ENCODE data around the gene VSTM4. TPM values are rescaled to one million over a fixed set of nuclear protein-coding genes. Genes with fewer than 3 reads are reported as not detected.

VSTM4 gene
- total RNA-seq, 1 experiment from 2014 or later: 0.13 TPM

- in situ Hi-C loops (cut with HindIII; ENCODE audit: low pct_unique_long_range_greater_than_20kb, low sequenced_read_pairs): no loop called here
- ChIA-PET CTCF (no interaction called here), POLR2A (no interaction called here)
- H3K27me3 ChIP-seq (ENCODE audit: control insufficient read depth, insufficient read depth, low read length): no peaks in the 10 kb centered on the region; the same call in 1 of the 2 replicates
- H3K9me3 ChIP-seq (ENCODE audit: control insufficient read depth, insufficient read depth, low read depth, low read length): no peaks in the 10 kb centered on the region
- BruUV-seq (replicated peaks): no TSS peak
- no peak overlapping the region for H3K4me3 ChIP-seq (ENCODE audit: low read depth in 2 of 2, low read length in 2 of 2)
- ATAC-seq (no peak), DNase-seq (ENCODE audit: low read depth, low spot score) (no peak)
- H3K4me1 ChIP-seq (ENCODE audit: control insufficient read depth, insufficient read depth, low read length): no peaks in the 10 kb centered on the region
- H3K36me3 ChIP-seq (ENCODE audit: control insufficient read depth, insufficient read depth, low read length): no peaks in the 10 kb centered on the region
- no peak overlapping the region for H3K27ac ChIP-seq (ENCODE audit: low read length)
- intact Hi-C loops (cut with micrococcal nuclease; ENCODE audit: unreplicated experiment): no loop called here
- TF ChIP-seq POLR2AphosphoS5 (IDR thresholded peaks at IDR 0.05; ENCODE audit: low read depth, low read length): no peak
- no peak for TF ChIP-seq TCF7L2 (IDR thresholded peaks at IDR 0.05; ENCODE audit: low read depth, low read length)
- TF ChIP-seq REST (IDR thresholded peaks at IDR 0.05; ENCODE audit: insufficient read depth in 1 of 2, low read depth in 2 of 2, low read length in 1 of 2): no peak
- TF ChIP-seq CTCF (IDR thresholded peaks at IDR 0.05): no peak
- no peak for TF ChIP-seq SIN3A (IDR thresholded peaks at IDR 0.05; ENCODE audit: borderline replicate concordance, insufficient read depth, low read depth, low read length)
Measured at GRCh38 chr10:49037187-49037586, 78.1 kb downstream of the VSTM4 start.

- no peak overlapping the region for H3K27ac ChIP-seq (ENCODE audit: low read length)
- in situ Hi-C loops (cut with HindIII; ENCODE audit: low pct_unique_long_range_greater_than_20kb, low sequenced_read_pairs) (no loop called here), intact Hi-C loops (cut with micrococcal nuclease; ENCODE audit: unreplicated experiment) (no loop called here)
- ChIA-PET POLR2A (no interaction called here), CTCF (no interaction called here)
- DNase-seq (ENCODE audit: low read depth, low spot score) (no peak), ATAC-seq (no peak)
- H3K4me1 ChIP-seq (ENCODE audit: control insufficient read depth, insufficient read depth, low read length): no peaks in the 10 kb centered on the region
- no TSS peak for BruUV-seq (replicated peaks)
- H3K4me3 ChIP-seq (ENCODE audit: low read depth in 2 of 2, low read length in 2 of 2): no peak overlapping the region
- H3K9me3 ChIP-seq (ENCODE audit: control insufficient read depth, insufficient read depth, low read depth, low read length): no peaks in the 10 kb centered on the region
- TF ChIP-seq REST (IDR thresholded peaks at IDR 0.05; ENCODE audit: insufficient read depth in 1 of 2, low read depth in 2 of 2, low read length in 1 of 2) (no peak), POLR2AphosphoS5 (IDR thresholded peaks at IDR 0.05; ENCODE audit: low read depth, low read length) (no peak), SIN3A (IDR thresholded peaks at IDR 0.05; ENCODE audit: borderline replicate concordance, insufficient read depth, low read depth, low read length) (no peak), CTCF (IDR thresholded peaks at IDR 0.05) (no peak), TCF7L2 (IDR thresholded peaks at IDR 0.05; ENCODE audit: low read depth, low read length) (no peak)
- no peaks in the 10 kb centered on the region for H3K36me3 ChIP-seq (ENCODE audit: control insufficient read depth, insufficient read depth, low read length)
- no peaks in the 10 kb centered on the region; the same call in 1 of the 2 replicates for H3K27me3 ChIP-seq (ENCODE audit: control insufficient read depth, insufficient read depth, low read length)
Measured at GRCh38 chr10:49036638-49037037, 78.7 kb downstream of the VSTM4 start.
